Naive B cell (primary cell): ENCODE measurements around the gene MRPL55. TPM values are rescaled to one million over a fixed set of nuclear protein-coding genes. Genes with fewer than 3 reads are reported as not detected.

ENCODE experiments used
- ATAC-seq, 2 donors: fragments of 150-1000 bp; cut with Tn5 transposase; 2 replicates each; pipeline ENCODE4 v1.10.0; 2021; ENCODE audit warnings: low read depth in 2 of 2, mild to moderate bottlenecking in 2 of 2, moderate library complexity in 2 of 2
- DNase-seq: peaks from one replicate; pipeline ENCODE4 v3.0.0; 2022
- H3K27ac Mint-ChIP-seq, 6 donors: one replicate each; pipeline ENCODE4 v1.8.0; 2020 to 2022; ENCODE audit warnings: mild to moderate bottlenecking in 6 of 6, mixed read lengths in 6 of 6, moderate library complexity in 5 of 6, inconsistent platforms in 2 of 6
- H3K27me3 Mint-ChIP-seq, 3 donors: one replicate each; pipeline ENCODE4 v1.8.0; 2021 to 2022; ENCODE audit warnings: mixed read lengths in 3 of 3, mild to moderate bottlenecking in 1 of 3
- H3K36me3 Mint-ChIP-seq, 2 donors: one replicate each; pipeline ENCODE4 v1.8.0; 2020 to 2022; ENCODE audit warnings: mixed read lengths in 2 of 2, inconsistent platforms in 1 of 2, mild to moderate bottlenecking in 1 of 2
- H3K4me1 Mint-ChIP-seq, 3 donors: one replicate each; pipeline ENCODE4 v1.8.0; 2020 to 2022; ENCODE audit warnings: mixed read lengths in 3 of 3, inconsistent platforms in 1 of 3, mild to moderate bottlenecking in 1 of 3, moderate library complexity in 1 of 3
- H3K4me3 Mint-ChIP-seq, 8 donors: one replicate each; pipeline ENCODE4 v1.8.0; 2020 to 2022; ENCODE audit warnings: mild to moderate bottlenecking in 8 of 8, mixed read lengths in 8 of 8, moderate library complexity in 8 of 8, inconsistent platforms in 2 of 8
- H3K9me3 Mint-ChIP-seq, 7 donors: one replicate each; pipeline ENCODE4 v1.8.0; 2020 to 2022; ENCODE audit warnings: mixed read lengths in 7 of 7, mild to moderate bottlenecking in 5 of 7, inconsistent platforms in 2 of 7, moderate library complexity in 1 of 7
- polyA plus RNA-seq, 6 donors: library from polyadenylated mRNA; unstranded; fragments of 300-500 nt; fragmentation: Illumina TruSeq; gene quantifications; one replicate each; pipeline ENCODE4 v1.2.3, GENCODE V29; 2021; ENCODE audit warnings: low read depth in 6 of 6

Gene MRPL55
- polyA plus RNA-seq, 6 donors from 2014 or later, result 98.2 to 211 (median 121) TPM

DNA sequence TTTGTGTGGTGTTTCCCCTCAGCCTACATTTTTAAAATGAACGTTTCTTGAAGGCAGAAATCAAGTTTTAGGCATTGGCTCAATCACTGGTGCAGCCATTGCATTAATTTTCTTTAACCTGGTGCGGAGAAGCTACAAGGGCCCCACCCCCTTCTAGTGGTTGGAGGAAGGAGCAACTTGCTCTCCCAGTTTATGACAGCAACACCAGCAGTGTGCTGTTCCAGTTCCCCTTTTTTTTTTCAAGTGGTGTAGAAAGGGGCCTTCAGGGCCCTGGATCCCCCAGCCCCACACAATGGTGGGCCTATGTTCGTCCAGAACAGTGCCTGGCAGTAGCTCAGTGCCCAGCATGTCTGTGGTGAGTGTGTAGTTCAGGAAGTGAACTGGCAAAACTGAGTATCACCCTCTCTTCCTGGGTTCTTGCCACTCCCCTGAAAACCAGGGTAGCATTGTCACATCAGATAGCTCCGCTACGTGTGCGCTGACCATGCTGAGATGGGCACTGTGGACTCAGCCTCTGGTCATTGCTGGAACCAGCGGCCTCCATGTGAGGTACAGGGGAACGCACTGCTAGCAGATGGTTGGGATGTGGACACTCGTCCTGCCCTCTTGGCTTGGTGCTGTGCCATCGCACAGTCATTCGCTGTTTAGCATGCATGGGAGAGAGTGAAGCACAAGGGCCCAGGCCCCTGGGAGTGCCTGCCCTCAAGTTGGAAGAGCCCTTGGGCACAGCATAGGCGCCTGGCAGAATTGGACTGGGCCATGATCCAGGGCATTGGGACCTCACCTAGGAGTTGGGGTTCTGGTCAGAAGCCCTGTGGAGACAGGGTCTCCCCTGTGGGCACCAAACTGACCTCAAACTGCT, 19.3 kb downstream of the MRPL55 start:
- DNase-seq (peak; percentile 37), ATAC-seq (peak; percentile 77 to 84)
- Mint-ChIP-seq H3K27me3 (no peaks in the 10 kb centered on the region), H3K27ac (peak overlapping the region; percentile 27 to 86 (median 54)), H3K4me1 (peaks cover 65 to 87% (median 84%) of the 10 kb centered on the region in 3 donors), H3K36me3 (peaks cover 6 to 7% of the 10 kb centered on the region in 2 donors), H3K4me3 (peak overlapping the region; percentile 35 to 89 (median 68)), H3K9me3 (peaks cover 0 to 9% (median 5%) of the 10 kb centered on the region in 7 donors)

- H3K36me3 Mint-ChIP-seq, result no peaks in the 10 kb centered on the region
- peak in 1 of 2 donors; percentile 7 for ATAC-seq
- H3K9me3 Mint-ChIP-seq, result no peaks in the 10 kb centered on the region
- peak overlapping the region; percentile 56 to 86 (median 59) for H3K27ac Mint-ChIP-seq
- no peaks in the 10 kb centered on the region for H3K27me3 Mint-ChIP-seq
- H3K4me1 Mint-ChIP-seq, result peaks cover 72 to 95% (median 93%) of the 10 kb centered on the region in 3 donors
- H3K4me3 Mint-ChIP-seq, result peak overlapping the region; percentile 42 to 89 (median 68)
- DNase-seq, result no peak
These were observed 20.3 kb downstream of the MRPL55 start for GRCh38 chr1:228088586-228089498.

- Mint-ChIP-seq H3K9me3 (no peaks in the 10 kb centered on the region), H3K27ac (peak overlapping the region in 4 of 6 donors; percentile 38 to 75 (median 52)), H3K27me3 (no peaks in the 10 kb centered on the region), H3K36me3 (no peaks in the 10 kb centered on the region), H3K4me1 (peaks cover 79 to 94% (median 93%) of the 10 kb centered on the region in 3 donors), H3K4me3 (peak overlapping the region in 7 of 8 donors; percentile 54 to 89 (median 71))
- ATAC-seq (no peak), DNase-seq (no peak)
These were observed 21.3 kb downstream of the MRPL55 start for GRCh38 chr1:228087771-228088251.

- Mint-ChIP-seq H3K4me3 (peak overlapping the region in 7 of 8 donors; percentile 88 to 98 (median 93)), H3K4me1 (peaks cover 67 to 81% (median 75%) of the 10 kb centered on the region in 3 donors), H3K9me3 (no peaks in the 10 kb centered on the region), H3K27ac (peak overlapping the region in 4 of 6 donors; percentile 49 to 92 (median 82)), H3K27me3 (no peaks in the 10 kb centered on the region), H3K36me3 (no peaks in the 10 kb centered on the region)
- DNase-seq (no peak), ATAC-seq (no peak)
These were observed 23.7 kb downstream of the MRPL55 start for GRCh38 chr1:228085287-228085951.

DNA sequence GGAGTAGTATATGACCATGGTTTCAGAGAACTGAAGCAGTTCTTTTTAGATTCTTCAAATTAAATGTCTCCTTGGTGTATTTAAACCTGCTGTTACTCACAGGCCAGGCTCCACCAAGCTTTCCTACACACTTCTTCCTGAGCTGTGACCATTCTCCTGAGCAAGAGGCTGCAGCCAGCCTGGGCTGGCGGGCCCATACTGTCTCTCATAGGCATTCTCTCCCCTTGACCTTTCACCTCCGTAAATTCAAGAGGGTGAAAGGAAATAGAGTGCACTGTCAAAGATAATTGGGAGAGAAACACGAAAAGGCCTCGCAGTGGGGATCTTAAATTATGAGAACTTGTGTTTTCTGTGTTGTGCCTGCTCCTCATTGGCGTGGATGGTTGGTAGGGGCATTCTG, 24.3 kb downstream of the MRPL55 start:
- H3K4me1 Mint-ChIP-seq, result peaks cover 63 to 80% (median 69%) of the 10 kb centered on the region in 3 donors
- H3K36me3 Mint-ChIP-seq, result no peaks in the 10 kb centered on the region

GRCh38 chr1:228084325-228084724, 24.8 kb downstream of the MRPL55 start:
- DNase-seq (no peak), ATAC-seq (no peak)
- peak overlapping the region; percentile 88 to 98 (median 94) for H3K4me3 Mint-ChIP-seq
- no peaks in the 10 kb centered on the region for H3K9me3 Mint-ChIP-seq
- H3K27me3 Mint-ChIP-seq, result no peaks in the 10 kb centered on the region
- H3K27ac Mint-ChIP-seq, result peak overlapping the region in 5 of 6 donors; percentile 78 to 97 (median 95)
- peaks cover 58 to 77% (median 64%) of the 10 kb centered on the region in 3 donors for H3K4me1 Mint-ChIP-seq
- H3K36me3 Mint-ChIP-seq, result no peaks in the 10 kb centered on the region

More for the DNA sequence above, 24.3 kb downstream of the MRPL55 start:
- no peaks in the 10 kb centered on the region for H3K27me3 Mint-ChIP-seq
- no peaks in the 10 kb centered on the region for H3K9me3 Mint-ChIP-seq
- peak overlapping the region in 4 of 6 donors; percentile 18 to 92 (median 85) for H3K27ac Mint-ChIP-seq
- no peak for DNase-seq
- H3K4me3 Mint-ChIP-seq, result peak overlapping the region; percentile 88 to 98 (median 94)
- no peak for ATAC-seq

DNA sequence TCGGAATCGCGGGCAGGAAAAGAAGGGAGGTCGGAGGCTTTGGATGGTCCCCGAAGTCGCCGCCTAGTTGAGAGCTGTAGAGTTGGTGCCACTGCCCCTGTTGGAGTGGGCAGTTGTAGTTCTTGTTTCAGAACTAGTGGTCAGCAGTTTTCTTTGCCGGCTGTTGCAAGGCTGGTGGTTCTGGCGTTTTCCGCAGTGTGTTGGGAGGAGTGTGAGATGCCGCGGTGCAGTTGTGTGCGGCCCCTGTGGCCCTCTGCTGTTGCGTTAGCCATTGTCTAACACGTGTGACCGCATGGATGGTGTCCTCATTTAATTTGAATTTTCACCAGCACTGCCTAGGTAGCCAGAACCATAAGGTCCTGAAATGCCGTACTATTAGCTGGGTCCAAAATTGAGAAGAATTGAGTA, 25.2 kb downstream of the MRPL55 start:
- peak overlapping the region; percentile 92 to 97 (median 95) for H3K27ac Mint-ChIP-seq
- DNase-seq, result no peak
- H3K4me3 Mint-ChIP-seq, result peak overlapping the region; percentile 88 to 98 (median 94)
- H3K36me3 Mint-ChIP-seq, result no peaks in the 10 kb centered on the region
- ATAC-seq, result no peak
- H3K4me1 Mint-ChIP-seq, result peaks cover 56 to 77% (median 60%) of the 10 kb centered on the region in 3 donors
- H3K27me3 Mint-ChIP-seq, result no peaks in the 10 kb centered on the region
- H3K9me3 Mint-ChIP-seq, result no peaks in the 10 kb centered on the region

GRCh38 chr1:228082918-228083870, 25.9 kb downstream of the MRPL55 start:
- Mint-ChIP-seq H3K27me3 (no peaks in the 10 kb centered on the region), H3K27ac (peak overlapping the region; percentile 92 to 97 (median 95)), H3K9me3 (no peaks in the 10 kb centered on the region), H3K36me3 (no peaks in the 10 kb centered on the region), H3K4me1 (peaks cover 53 to 73% (median 53%) of the 10 kb centered on the region in 3 donors), H3K4me3 (peak overlapping the region; percentile 88 to 98 (median 94))
- DNase-seq, result no peak
- peak; percentile 29 to 31 for ATAC-seq

DNA sequence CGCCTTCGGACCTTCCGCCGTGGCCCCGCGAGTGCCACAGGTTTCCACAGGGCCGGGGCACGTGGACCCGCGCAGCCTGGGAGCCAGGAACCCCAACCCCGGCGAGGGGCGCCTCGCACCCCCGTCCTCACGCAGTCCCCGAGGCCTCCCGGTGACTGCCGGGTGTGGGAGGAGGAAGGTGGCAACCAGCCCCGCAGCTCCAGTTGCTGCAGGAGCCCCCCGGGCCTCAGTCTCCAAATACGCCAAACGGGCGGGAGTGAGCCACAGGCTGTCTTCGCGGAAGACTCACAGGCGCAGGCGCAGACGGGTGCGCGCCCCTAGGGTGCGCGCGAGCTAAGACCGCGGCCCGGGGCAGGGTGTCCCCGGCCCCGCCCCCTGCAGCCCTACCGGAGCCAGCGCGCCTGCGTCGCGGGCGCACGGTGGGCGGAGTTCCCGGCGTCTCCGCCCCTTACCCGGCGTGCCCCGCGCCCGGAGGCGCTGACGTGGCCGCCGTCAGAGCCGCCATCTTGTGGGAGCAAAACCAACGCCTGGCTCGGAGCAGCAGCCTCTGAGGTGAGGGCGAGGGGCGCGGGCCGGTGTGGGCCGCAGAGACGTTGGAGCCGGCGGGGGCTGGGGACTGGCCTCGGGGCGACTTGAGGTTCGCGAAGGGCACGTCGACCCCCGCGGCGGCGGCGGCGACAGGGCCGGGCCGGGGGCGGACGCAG, 26.7 kb downstream of the MRPL55 start, which contains the start of gene ARF1:
ARF1 (plus strand) TSS at position 495 of the 704 bp plus-strand sequence. CDS start 14,407 bp downstream, outside the sequence.
- no peaks in the 10 kb centered on the region for H3K27me3 Mint-ChIP-seq
- peak; percentile 96 for DNase-seq
- H3K4me1 Mint-ChIP-seq, result peaks cover 47 to 65% (median 49%) of the 10 kb centered on the region in 3 donors
- peak within 1 kb of the TSS; percentile 92 to 97 (median 95) for H3K27ac Mint-ChIP-seq
- H3K36me3 Mint-ChIP-seq, result no peaks in the 10 kb centered on the region
- peak; percentile 82 to 83 for ATAC-seq
- peak within 1 kb of the TSS; percentile 88 to 98 (median 94) for H3K4me3 Mint-ChIP-seq
- no peaks in the 10 kb centered on the region for H3K9me3 Mint-ChIP-seq

DNA sequence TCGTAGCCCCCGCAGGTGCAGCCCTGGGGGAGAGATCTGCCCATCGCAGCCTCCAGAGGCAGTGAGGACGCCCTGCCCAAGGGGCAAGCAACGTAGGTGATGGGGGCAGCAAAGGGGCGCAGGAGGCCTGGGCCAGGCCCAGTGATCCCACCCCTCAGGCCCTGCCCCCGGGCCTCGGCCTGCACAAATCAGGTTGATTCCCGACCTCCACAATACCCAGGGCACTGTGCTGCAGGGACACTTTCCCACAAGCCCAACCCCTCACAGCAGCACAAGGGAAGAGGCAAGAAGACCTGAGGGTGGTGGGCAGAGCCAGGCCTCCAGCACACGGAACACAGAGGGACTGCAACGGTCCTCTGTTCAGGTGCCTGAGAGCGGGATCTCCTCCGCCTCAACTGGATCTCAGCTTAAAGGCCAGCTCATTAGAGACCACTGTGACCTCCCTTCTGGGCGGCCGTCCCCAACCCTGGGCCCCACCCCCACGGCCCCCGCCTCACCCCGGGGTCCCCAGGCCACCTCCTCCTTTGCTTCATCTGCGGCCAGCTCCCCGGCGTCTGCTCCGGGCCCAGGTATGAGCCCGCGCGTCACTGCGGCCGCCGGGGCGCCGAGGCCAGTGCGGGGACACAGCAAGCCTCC, 27.4 kb downstream of the MRPL55 start:
- no peaks in the 10 kb centered on the region for H3K36me3 Mint-ChIP-seq
- H3K27ac Mint-ChIP-seq, result peak overlapping the region in 2 of 6 donors; percentile 18 to 92
- peak overlapping the region; percentile 80 to 97 (median 88) for H3K4me3 Mint-ChIP-seq
- ATAC-seq (peak; percentile 1 to 6), DNase-seq (no peak)
- H3K27me3 Mint-ChIP-seq, result no peaks in the 10 kb centered on the region
- no peaks in the 10 kb centered on the region for H3K9me3 Mint-ChIP-seq
- peaks cover 42 to 58% (median 52%) of the 10 kb centered on the region in 3 donors for H3K4me1 Mint-ChIP-seq

DNA sequence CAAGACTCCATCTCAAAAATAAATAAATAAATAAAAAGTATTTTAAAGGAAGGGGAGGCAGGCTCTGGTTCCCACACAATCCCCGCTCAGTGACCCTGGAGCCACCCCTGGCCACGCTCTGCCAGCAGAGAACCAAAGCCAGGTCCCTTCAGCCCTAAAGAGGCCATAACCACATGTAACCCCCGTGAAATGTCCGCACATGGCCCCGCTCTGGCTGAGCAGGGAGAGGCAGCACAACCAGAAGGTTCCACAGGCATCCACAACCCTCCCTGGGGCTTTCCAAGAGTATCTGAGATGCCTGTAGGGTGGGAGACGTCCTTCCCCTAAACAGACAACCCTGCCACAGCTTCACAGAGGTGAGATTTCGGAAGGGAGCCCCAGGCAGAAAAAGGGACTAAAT, 28.0 kb downstream of the MRPL55 start:
- H3K4me1 Mint-ChIP-seq, result peaks cover 36 to 53% (median 48%) of the 10 kb centered on the region in 3 donors
- H3K4me3 Mint-ChIP-seq, result peak overlapping the region; percentile 80 to 97 (median 88)
- peak overlapping the region in 2 of 6 donors; percentile 11 to 92 for H3K27ac Mint-ChIP-seq
- ATAC-seq (no peak), DNase-seq (no peak)
- H3K27me3 Mint-ChIP-seq, result no peaks in the 10 kb centered on the region
- H3K36me3 Mint-ChIP-seq, result no peaks in the 10 kb centered on the region
- no peaks in the 10 kb centered on the region for H3K9me3 Mint-ChIP-seq
